ENCODE measurements around the gene COL6A5.
"Not testable (repeated sequence)": the region's sequence is repeated elsewhere in the genome, so short reads cannot be mapped to it uniquely, and the experiment has no call there.

The COL6A5 gene, protein sequence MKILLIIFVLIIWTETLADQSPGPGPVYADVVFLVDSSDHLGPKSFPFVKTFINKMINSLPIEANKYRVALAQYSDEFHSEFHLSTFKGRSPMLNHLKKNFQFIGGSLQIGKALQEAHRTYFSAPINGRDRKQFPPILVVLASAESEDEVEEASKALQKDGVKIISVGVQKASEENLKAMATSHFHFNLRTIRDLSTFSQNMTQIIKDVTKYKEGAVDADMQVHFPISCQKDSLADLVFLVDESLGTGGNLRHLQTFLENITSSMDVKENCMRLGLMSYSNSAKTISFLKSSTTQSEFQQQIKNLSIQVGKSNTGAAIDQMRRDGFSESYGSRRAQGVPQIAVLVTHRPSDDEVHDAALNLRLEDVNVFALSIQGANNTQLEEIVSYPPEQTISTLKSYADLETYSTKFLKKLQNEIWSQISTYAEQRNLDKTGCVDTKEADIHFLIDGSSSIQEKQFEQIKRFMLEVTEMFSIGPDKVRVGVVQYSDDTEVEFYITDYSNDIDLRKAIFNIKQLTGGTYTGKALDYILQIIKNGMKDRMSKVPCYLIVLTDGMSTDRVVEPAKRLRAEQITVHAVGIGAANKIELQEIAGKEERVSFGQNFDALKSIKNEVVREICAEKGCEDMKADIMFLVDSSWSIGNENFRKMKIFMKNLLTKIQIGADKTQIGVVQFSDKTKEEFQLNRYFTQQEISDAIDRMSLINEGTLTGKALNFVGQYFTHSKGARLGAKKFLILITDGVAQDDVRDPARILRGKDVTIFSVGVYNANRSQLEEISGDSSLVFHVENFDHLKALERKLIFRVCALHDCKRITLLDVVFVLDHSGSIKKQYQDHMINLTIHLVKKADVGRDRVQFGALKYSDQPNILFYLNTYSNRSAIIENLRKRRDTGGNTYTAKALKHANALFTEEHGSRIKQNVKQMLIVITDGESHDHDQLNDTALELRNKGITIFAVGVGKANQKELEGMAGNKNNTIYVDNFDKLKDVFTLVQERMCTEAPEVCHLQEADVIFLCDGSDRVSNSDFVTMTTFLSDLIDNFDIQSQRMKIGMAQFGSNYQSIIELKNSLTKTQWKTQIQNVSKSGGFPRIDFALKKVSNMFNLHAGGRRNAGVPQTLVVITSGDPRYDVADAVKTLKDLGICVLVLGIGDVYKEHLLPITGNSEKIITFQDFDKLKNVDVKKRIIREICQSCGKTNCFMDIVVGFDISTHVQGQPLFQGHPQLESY (N-terminal part only)

DNA sequence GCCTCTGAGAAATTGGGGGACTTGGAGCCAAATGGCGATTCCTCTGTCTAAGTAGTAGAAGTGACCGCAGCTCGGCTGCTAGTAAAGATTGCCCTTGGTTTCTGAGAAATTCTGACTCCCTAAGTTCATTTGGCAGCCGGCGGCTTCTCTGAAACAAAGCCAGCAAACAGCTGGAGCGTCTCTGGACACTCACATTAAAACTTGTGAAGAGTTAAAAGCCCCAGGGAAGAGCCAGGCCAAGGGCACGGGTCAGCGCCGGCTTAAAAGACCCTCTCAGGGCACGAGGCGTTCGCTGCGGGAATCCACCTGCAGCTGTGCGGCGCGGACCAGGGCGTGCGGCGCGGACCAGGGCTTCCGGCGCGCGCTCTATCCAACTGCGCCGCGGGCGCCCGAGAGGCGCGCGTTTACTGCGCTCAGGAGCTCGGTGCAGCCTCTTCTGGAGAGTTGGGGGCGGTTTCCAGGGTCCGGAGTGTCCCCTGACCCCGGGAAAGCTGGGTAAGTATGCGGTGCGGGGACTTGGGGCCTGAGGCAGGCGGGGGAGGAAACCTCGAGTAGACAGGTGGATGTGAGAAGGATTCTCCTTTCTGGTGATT is at the start of gene COL6A5:
Gene COL6A5 (plus strand): TSS at position 186 of the 593 bp plus-strand sequence. CDS start 27,967 bp downstream, outside the sequence.
- no peak for DNase-seq

DNA sequence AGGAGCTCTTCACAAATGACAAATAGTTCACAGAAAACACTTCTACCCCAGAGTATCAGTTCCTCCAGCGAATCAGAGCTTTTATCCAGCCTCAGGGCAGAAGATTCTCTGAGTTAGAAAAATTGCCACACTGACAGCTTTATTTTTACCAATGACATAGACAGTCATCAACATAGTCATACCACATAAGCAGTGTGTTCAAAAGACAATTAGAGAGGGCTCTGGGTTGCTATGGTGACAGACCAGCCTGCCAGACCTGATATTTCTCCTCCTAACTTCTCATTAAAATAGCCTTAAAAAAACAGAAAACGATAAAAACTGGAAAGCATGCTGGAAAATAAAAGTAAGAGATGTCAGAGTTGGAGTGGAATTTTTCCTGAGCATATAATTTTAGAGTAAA is 45.9 kb upstream of the COL6A5 start:
- no peak for DNase-seq

DNA sequence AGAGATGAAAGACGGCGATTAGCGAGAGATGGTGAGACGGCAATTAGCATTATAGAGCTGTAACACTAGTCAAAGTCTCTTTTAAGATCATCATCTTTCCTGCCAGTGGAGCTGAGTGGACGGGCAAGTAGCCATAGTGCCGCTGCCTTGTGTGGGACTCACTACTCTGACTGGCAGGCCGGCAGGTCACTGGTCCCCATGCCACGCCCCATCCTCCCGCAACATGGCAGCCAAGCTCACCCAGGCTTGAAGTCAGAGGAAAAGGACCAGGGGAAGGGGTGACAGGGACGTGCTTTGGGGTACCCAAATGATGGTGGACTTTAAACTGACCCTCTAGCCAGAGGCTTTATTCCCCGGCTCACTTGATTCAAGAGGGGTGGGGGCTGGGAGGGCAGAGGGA is 44.6 kb upstream of the COL6A5 start:
- DNase-seq = no peak

DNA sequence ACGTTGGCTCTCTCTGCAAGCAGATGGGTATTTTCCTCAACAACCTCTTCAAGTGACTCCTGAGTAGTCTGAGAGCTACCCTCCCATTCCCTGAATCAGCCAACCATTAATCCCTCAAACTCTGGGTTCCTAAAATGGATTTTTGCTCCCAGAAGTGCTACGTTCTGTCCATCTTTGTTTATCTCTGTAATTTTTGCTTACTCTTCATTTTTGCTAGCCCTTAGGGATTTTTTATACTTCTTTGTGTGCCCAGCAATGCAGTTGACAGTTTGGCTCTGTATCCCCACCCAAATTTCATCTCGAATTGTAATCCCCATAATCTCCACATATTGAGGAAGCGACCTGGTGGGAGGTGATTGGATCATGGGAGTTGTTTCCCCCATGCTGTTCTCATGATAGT is 35.4 kb upstream of the COL6A5 start:
- no peak for DNase-seq

DNA sequence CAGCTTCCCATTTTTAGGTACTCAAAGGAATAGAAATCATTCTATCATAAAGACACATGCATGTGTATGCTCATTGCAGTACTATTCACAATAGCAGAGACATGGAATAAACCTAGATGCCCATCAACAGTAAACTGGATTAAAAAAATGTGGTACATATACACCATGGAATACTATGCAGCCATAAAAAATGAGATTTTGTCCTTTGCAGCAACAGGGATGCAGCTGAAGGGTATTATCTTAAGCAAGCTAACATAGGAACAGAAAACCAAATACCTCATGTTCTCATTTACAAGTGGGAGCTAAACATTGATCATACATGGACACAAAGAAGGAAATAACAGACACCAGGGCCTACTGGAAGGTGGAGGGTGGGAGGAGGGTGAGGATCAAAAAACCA is 33.1 kb upstream of the COL6A5 start:
- DNase-seq = no peak

DNA sequence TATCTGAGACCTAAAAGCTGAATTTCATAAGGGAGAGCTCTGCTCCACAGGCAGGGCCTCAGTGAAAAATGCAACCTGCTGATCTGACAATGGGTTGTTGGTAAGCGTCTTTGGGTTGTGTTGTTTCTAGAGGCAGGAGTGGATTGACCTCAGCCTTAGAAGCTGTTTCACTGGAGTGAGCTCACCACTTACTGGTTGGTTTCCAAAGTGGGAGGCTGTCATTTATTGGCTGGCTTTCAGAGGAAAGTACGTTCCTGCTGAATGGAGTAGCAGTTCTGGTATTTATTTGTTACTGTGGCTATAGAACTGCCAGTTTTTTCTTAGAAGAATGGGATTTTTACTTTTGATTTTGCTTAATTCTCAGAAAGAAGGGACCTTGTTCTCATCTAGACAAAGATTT is 29.3 kb upstream of the COL6A5 start:
- DNase-seq = no peak

DNA sequence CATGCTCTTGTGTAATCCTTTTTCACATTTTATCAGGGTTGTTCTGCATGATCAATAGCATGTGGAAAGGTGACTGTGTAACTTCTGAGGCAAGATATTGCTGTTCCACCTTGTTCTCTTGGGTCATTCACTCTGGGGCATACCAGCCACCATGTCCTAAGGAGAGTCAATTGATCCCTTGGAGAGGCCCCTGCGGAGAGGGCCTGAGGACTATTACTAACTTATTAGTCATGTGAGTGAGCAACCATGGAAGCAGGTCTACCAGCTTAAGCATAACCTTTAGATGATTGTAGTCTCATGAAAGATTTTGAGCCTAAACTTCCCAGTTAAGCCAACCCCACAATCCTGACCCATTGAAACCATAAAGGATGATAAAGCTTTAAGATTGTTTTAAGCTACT is 22.0 kb upstream of the COL6A5 start:
- DNase-seq = no peak

DNA sequence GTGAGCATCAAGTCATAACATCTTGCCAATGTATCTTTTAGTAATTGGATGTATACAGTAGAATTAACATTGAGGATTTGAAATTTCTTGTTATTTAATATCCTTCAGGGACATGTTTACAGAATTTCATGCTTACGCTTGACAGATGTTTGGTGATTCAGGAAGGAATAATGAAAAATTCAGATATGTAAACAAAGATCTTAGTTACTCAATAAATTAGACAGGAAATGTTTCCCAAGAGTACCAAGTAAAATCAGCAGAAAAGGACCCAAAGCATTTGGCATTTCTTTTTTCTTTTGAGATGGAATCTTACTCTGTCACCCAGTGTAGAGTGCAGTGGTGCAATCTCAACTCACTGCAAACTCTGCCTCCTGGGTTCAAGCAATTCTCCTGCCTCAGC is 4.7 kb upstream of the COL6A5 start:
- DNase-seq = no peak

DNA sequence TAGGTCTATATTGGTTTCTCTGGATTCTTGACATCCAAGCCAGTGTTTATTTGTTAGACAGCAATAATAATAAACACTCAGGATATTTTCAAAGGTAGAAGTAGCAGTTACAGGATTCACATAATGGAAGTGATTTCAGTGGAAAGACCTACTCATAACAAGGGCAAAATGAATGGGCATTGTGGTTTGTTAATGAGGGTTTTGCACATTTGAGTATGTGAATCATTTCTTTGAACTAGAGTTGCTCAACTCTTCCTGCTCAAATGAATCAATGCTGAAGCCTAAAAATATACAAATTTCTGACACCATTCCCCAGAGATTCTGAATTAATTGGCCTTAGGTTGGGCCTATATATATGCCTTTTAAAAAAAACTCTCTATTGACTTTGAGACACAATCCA is 4.1 kb upstream of the COL6A5 start:
- DNase-seq = no peak

DNA sequence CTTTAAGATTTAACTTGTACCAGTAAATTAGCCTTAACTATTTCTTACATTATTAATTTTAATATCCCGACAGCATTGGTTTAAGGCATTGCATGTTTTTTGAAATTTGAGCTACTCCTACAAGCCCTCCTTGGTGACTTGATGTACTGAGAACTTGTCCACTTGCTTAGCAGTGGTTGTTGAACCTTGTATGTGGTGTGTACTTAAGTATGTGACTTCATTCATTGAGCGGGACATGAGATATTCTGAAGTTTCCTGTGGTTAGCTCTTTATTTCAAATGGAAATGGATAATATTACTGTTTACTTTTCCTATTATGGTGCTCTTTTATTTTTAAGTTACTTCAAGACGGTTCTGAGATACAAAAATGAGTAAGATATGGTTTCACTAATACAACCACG is 3.6 kb upstream of the COL6A5 start:
- no peak for DNase-seq

DNA sequence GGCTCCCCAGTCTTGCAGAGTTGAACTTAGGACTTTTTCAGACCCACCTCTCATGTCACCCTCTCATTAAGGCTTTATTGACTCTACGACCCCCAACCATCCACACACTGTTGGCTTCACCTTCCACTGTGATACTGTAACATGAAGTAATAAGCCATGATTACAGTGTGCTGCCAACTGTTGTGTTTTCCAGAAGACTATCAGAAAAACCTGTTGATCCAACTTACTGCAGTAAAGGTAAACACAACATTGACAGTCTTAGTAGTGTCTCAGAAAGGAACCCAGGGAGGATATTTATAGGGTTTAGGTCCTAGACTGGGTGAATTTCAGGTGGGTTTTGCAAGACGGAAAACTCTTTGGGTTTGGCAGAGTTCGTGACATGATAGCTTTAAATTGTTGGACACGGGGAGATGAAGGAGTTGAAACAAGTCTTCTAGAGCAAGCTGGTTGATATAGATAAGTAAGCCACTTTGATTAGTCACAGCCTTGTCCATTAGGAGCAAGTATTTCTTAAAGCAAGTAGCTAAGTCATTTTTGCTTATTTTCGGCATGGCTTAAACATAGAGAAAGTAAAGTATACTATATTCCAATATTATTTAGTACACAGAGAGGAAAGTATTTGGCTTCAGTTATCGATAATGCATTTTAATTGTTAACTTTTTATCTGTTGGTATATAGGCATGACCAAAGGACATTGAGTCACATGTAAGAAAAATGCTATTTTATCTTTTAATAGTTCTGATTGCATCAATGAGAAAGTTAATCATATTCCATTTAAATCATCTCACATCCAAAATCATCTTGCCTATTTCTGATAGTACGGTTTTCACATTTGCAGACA is 2.4 kb upstream of the COL6A5 start:
- DNase-seq = no peak

DNA sequence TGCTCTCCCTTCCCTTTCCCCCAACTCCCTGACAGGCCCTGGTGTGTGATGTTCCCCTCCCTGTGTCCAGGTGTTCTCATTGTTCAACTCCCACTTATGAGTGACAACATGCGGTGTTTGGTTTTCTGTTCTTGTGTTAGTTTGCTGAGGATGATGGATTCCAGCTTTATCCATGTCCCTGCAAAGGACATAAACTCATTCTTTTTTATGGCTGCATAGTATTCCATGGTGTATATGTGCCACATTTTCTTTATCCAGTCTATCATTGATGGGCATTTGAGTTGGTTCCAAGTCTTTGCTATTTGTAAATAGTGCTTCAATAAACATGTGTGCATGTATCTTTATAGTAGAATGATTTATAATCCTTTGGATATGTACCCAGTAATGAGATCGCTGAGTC is 2.8 kb downstream of the COL6A5 start:
- not testable (repeated sequence) for DNase-seq

DNA sequence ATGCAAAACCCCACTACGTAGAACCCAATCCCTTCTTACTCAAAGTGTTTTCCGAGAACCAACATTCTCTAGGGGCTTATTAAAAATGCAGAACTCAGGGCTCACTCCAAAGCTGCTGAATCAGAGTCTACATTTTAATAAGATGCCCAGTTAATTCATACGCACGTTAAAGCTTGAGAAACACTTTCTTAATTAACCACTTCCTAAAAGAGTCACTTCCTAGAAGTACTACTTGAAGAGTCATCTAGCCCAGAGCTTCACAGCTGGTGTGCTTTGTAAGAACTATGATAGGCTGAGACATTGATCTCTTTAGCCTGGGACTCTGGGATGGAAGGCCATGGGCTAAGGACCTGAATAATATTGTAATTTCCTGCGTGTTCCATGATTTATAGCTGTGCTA is 9.0 kb downstream of the COL6A5 start:
- no peak for DNase-seq

DNA sequence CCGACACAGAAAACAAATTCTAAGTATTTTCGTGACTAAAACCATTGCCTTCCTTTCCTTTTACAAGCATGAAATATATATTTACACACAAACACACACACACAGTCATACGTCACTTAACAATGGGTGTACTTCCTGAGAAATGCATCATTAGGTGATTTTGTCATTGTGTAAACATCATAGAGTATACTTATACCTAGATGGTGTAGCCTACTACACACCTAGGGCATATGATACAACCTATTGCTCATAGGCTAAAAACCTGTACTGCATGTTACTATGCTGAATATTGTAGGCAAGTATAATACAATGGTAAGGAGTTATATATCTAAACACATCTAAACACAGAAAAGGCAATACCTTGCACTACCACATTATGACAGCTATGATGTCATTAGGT is 28.6 kb downstream of the COL6A5 start:
- no peak for DNase-seq

DNA sequence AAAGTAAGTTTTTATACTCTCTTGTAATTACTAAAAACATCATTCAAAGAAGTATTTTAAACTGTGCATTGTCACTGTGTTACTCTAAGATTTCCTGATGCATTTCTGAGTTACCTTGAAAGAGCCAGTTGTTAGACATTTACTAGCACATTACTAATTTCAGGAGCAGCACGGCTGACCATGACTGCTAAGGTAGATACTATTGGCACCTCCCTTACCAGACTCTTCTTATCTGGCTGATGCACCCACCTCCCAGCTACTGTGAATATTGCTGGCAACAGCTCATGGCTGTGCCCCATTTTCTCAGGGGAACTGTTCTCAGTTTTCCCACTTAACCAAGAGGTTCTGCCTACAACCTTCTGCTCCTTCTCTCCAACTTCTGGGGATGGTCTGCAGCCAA is 29.4 kb downstream of the COL6A5 start:
- DNase-seq = no peak

DNA sequence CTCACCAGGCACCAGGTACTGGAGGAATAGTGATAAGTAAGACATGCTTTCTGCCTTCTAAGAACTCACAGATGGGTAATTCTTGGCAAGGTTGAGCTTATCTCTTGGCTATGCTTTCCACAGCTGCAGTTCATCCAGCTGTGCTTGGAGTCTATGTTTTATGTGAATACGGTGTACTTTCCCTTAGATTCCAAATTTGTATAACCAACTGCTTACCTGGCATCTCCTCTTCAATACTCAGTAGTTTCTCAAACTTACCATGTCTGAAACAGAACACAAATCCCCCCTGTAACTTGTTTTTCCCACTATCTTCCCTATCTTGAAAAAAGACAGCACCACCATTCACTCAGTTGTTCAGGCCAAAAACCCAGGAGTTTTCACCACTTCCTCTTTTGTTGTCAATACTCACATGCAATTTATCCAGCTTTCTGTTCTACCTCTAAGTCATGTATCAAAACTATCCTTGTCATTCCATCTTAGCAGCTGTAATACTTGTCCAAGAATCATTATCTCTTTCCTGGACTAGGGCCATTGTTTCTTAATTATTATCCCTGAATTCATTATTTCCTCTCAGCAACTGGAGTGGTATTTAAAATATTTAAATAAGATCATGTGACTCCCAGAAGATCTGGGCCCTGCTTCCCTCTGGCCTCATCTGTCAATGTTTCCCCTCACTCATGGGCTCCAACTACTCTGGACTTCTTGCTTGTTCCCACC is 32.6 kb downstream of the COL6A5 start:
- no peak for DNase-seq

DNA sequence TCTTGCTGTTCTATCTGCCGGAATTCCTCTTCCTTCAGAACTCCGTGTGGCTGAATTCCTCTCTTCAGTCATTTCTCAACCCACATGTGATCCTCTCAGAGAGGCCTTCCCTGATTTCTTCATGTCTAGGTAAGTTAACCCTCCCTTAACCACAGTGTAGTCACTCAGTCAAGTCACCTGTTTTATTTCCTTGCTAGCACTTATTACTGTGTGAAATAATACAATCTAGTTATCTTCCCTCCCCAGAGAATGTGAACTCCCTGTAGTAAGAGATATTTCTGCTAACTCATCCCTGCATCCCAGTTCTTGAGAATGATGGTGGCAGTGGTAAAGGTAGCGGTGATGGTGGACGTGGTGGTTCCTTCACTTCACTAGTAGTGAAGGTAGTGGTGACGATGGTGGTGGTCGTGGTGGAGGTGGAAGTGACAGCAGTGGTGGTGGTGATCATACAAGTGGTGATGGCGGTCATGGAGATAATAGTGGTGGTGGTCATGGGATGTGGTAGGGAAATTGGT is 33.3 kb downstream of the COL6A5 start:
- no peak for DNase-seq

DNA sequence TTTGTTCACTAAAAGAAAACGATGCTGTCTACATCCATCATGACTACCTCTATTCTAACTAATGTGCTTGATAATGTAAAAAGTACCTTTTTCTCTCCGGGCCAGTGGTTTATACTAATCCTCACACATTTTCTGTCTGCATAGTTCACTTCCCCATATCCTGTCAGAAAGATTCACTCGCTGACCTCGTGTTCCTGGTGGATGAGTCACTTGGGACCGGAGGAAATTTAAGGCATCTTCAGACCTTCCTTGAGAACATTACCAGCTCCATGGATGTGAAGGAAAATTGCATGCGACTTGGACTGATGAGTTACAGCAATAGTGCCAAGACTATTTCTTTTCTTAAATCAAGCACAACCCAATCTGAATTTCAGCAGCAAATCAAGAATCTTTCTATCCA is 33.8 kb downstream of the COL6A5 start:
- DNase-seq = no peak

DNA sequence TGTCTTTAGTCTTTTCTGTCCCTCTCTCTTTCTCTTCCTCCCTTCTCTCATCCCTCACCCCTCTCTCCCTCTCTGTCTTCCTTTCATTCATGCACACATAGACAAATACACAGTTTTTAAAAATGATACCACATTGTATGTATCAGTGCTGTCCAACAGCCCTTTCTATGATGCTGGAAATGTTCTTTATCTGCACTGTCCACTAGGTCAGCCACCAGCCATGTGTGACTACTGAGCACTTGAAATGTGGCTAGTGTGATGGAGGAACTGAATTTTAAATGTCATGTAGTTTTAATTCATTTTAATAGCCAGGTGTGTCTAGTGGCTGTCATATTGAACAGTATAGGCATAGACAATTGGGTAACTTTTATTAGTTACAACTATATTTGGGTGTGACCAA is 34.9 kb downstream of the COL6A5 start:
- DNase-seq = no peak

DNA sequence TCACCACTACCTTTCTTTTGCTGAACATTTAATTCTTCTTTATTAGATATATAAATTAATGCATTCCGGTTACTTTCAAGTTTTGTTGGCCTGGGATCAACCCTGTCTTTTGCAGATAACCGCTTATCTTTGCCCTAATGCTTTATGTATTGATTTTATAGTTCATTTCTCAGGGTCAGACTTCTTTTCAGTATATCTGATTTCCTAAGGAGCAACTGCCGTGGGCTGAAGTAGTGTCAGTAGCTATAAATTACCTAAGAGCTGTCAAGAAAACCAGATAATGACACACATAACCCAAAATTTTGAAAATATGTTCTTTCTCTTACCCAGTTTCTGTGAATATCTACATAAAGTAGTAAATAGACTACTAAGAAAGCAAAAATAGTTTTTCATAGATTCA is 38.0 kb downstream of the COL6A5 start:
- no peak for DNase-seq

DNA sequence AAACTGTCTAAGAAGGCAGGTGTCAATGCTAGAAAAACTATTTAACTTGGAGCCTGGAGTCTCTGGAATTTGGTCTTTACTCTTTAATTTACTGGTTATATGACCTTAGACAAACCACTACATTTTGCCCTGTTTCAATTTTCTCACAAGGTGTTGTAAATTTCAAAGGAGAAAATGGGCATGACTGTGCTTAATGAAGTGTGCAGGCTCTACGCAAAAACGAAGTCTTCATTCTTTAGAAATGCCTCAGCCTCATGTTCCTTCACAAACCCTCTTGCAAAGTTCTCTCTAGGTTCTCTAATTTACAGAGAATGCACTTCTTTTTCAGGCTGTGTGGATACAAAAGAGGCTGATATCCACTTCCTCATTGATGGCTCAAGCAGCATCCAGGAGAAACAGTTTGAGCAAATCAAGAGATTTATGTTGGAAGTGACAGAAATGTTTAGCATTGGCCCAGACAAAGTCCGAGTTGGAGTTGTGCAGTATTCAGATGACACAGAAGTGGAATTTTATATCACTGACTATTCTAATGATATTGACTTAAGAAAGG is 39.1 kb downstream of the COL6A5 start:
- DNase-seq = no peak

Data from activated CD4-positive, alpha-beta T cell treated with anti-CD3 and anti-CD28 coated beads, Interleukin-2, amount 50 U/mL, for 4 hours (primary cell).